ENCODE measurements around the gene KCNIP4.

DNA sequence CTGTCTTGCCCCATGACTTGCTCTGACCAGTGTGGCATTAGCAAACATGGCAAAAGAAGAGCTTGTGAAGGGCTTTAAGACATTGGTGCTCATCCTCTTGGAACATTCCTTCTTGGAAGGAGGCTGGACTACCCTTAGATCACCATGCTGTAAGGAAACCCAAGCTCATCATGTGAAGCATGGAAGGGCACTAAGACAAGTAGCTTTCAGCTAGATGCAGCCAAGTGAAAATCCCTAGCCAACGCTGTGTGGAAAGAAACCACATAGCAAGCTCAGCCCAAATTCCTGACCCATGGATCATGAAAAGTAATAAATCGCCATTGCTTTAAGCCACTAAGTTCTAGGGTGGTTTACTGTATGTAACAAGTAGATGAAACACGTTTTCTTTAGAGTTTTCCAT lies 1260.7 kb downstream of the KCNIP4 start:
- TF ChIP-seq, protein P1, sequence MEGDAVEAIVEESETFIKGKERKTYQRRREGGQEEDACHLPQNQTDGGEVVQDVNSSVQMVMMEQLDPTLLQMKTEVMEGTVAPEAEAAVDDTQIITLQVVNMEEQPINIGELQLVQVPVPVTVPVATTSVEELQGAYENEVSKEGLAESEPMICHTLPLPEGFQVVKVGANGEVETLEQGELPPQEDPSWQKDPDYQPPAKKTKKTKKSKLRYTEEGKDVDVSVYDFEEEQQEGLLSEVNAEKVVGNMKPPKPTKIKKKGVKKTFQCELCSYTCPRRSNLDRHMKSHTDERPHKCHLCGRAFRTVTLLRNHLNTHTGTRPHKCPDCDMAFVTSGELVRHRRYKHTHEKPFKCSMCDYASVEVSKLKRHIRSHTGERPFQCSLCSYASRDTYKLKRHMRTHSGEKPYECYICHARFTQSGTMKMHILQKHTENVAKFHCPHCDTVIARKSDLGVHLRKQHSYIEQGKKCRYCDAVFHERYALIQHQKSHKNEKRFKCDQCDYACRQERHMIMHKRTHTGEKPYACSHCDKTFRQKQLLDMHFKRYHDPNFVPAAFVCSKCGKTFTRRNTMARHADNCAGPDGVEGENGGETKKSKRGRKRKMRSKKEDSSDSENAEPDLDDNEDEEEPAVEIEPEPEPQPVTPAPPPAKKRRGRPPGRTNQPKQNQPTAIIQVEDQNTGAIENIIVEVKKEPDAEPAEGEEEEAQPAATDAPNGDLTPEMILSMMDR (IDR thresholded peaks at IDR 0.05): no peak
- TF ChIP-seq POLR2A (IDR thresholded peaks at IDR 0.05): no peak
